Rectal smooth muscle tissue (tissue), 1 donor: ENCODE results near the gene PLAAT4.

ENCODE experiments used
- H3K27ac ChIP-seq: one replicate; pipeline ENCODE4 v1.7.0; 2013; ENCODE audit warnings: low read depth, low read length, inconsistent platforms
- H3K27me3 ChIP-seq: one replicate; pipeline ENCODE4 v1.7.0; 2013; ENCODE audit warnings: low read length; ENCODE audit not compliant: control insufficient read depth, insufficient read depth
- H3K36me3 ChIP-seq: one replicate; pipeline ENCODE4 v1.7.0; 2013; ENCODE audit warnings: low read length; ENCODE audit not compliant: control insufficient read depth, insufficient read depth
- H3K4me1 ChIP-seq: one replicate; pipeline ENCODE4 v1.7.0; 2013; ENCODE audit warnings: low read length; ENCODE audit not compliant: control insufficient read depth, insufficient read depth
- H3K4me3 ChIP-seq: one replicate; pipeline ENCODE4 v1.7.0; 2013; ENCODE audit warnings: low read length
- H3K9ac ChIP-seq: one replicate; pipeline ENCODE4 v1.7.0; 2013; ENCODE audit warnings: low read length

The PLAAT4 gene

GRCh38 chr11:63503492-63503891 is 33.1 kb upstream of the PLAAT4 start:
- H3K36me3 ChIP-seq = no peaks in the 10 kb centered on the region
- no peak overlapping the region for H3K27ac ChIP-seq
- no peaks in the 10 kb centered on the region for H3K27me3 ChIP-seq
- no peak overlapping the region for H3K9ac ChIP-seq
- no peak overlapping the region for H3K4me3 ChIP-seq
- H3K4me1 ChIP-seq = no peaks in the 10 kb centered on the region

DNA sequence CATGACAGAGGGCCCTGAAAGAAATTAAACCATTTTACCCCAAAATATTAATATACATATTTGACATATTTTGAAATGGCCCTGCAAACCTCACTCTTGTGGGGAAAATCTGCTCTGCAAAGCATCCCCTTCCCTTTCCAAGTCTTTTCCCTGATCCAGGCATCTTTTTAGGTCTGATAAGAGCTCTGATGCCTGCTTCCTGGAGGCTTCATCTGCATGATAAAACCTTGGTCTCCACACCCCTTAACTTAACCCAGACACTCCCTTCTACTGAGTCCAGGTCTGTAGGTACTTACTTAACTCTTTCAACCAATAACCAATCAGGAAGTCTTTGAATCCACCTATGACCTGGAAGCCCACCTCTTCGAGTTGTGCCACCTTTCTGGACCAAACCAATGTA is 32.6 kb upstream of the PLAAT4 start:
- no peaks in the 10 kb centered on the region for H3K4me1 ChIP-seq
- H3K4me3 ChIP-seq = no peak overlapping the region
- no peak overlapping the region for H3K27ac ChIP-seq
- H3K36me3 ChIP-seq = no peaks in the 10 kb centered on the region
- no peak overlapping the region for H3K9ac ChIP-seq
- H3K27me3 ChIP-seq = no peaks in the 10 kb centered on the region

DNA sequence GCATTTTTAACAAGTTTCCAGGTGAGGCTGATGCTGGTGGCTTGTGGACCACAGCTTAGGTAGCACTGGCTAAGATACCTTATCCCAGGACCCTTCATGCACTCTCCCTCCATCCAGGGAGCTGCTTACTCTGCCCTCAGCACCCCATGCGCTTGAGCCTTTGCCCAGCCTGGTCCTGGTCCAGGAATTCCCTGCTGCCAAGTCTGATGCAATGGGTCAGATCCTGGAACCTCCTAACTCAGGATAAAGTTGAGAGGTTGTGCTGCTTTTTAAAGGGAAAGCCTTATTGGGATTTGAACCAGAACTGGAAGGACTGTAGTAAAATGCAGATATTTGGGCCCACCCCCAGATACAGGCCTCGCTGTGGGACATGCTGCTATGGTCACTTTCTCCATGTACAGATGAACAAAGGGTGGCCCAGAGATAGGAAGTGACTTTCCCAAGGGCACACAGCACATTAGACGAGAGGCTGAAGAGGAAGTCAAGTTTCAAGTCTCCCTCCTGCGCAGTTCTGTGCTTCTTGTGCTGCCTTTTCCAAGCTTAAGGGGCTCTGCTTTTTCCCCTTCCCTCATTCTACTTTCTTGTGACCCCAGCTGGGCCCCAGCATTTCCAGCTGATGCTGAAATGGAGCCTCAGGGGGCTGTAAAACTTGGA is 31.5 kb upstream of the PLAAT4 start:
- no peak overlapping the region for H3K9ac ChIP-seq
- no peaks in the 10 kb centered on the region for H3K4me1 ChIP-seq
- no peaks in the 10 kb centered on the region for H3K36me3 ChIP-seq
- H3K27me3 ChIP-seq = no peaks in the 10 kb centered on the region
- H3K4me3 ChIP-seq = no peak overlapping the region
- H3K27ac ChIP-seq = no peak overlapping the region

- H3K27me3 ChIP-seq = no peaks in the 10 kb centered on the region
- H3K4me3 ChIP-seq = no peak within 1 kb of the TSS
- no peak within 1 kb of the TSS for H3K9ac ChIP-seq
- no peaks in the 10 kb centered on the region for H3K4me1 ChIP-seq
- H3K27ac ChIP-seq = no peak within 1 kb of the TSS
- no peaks in the 10 kb centered on the region for H3K36me3 ChIP-seq
Measured at GRCh38 chr11:63505857-63506528, 30.6 kb upstream of the PLAAT4 start, which contains the start of gene LGALS12. Gene LGALS12, plus strand, starts transcription at chr11:63506084. Its CDS starts 375 bp downstream, at chr11:63506459.

DNA sequence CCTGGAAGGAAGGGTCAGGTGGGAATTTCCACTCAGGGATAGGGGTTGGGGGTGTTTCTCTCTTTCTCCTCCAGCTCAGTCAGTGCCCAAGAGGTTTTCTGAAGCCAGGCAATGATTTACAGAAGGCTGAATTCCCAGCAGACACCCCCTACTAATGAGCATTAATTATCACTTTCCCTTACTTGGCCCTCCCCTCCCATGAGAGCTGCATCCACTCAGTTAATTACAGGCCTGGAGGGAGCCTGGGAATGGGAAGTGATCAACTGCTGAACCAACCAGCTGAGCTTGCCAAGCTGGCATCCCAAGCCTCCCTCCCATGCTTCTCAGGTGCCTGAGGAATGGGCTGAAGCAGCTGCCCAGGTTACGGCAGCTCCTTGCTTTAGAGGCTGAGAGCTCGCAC is 29.7 kb upstream of the PLAAT4 start:
- H3K27ac ChIP-seq = no peak overlapping the region
- no peak overlapping the region for H3K4me3 ChIP-seq
- H3K9ac ChIP-seq = no peak overlapping the region
- no peaks in the 10 kb centered on the region for H3K27me3 ChIP-seq
- no peaks in the 10 kb centered on the region for H3K4me1 ChIP-seq
- H3K36me3 ChIP-seq = no peaks in the 10 kb centered on the region

- H3K4me3 ChIP-seq = no peak overlapping the region
- no peak overlapping the region for H3K27ac ChIP-seq
Measured at GRCh38 chr11:63507511-63507910, 29.1 kb upstream of the PLAAT4 start.

DNA sequence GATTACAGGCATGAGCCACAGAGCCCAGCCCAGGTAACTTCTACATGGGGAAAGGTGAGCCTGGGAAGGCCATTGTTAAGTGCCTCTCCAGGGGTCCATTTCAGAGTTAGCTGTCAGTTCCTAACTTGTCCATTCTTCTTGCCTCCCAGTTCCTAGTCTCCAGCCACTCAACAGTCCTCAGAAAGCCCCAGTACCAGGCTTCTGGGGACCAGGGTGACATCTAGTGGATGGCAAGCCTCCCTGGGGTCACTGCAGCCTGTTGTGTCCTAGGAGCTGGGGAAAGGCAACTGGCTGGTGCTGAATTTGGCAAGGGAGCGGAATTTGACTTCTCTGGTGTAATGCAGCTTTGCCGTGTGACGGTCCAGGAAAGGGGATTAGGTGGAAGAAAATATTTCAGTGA is 28.6 kb upstream of the PLAAT4 start:
- Histone ChIP-seq H3K27me3 (no peaks in the 10 kb centered on the region), H3K27ac (no peak overlapping the region), H3K4me3 (no peak overlapping the region), H3K36me3 (no peaks in the 10 kb centered on the region), H3K4me1 (no peaks in the 10 kb centered on the region), H3K9ac (no peak overlapping the region)

More at GRCh38 chr11:63507511-63507910, 29.1 kb upstream of the PLAAT4 start:
- H3K27me3 ChIP-seq = no peaks in the 10 kb centered on the region
- no peaks in the 10 kb centered on the region for H3K36me3 ChIP-seq
- H3K9ac ChIP-seq = no peak overlapping the region
- no peaks in the 10 kb centered on the region for H3K4me1 ChIP-seq

GRCh38 chr11:63508745-63509144 is 27.9 kb upstream of the PLAAT4 start:
- H3K4me3 ChIP-seq = no peak overlapping the region
- no peaks in the 10 kb centered on the region for H3K36me3 ChIP-seq
- no peak overlapping the region for H3K27ac ChIP-seq
- H3K27me3 ChIP-seq = no peaks in the 10 kb centered on the region
- H3K4me1 ChIP-seq = no peaks in the 10 kb centered on the region
- no peak overlapping the region for H3K9ac ChIP-seq

DNA sequence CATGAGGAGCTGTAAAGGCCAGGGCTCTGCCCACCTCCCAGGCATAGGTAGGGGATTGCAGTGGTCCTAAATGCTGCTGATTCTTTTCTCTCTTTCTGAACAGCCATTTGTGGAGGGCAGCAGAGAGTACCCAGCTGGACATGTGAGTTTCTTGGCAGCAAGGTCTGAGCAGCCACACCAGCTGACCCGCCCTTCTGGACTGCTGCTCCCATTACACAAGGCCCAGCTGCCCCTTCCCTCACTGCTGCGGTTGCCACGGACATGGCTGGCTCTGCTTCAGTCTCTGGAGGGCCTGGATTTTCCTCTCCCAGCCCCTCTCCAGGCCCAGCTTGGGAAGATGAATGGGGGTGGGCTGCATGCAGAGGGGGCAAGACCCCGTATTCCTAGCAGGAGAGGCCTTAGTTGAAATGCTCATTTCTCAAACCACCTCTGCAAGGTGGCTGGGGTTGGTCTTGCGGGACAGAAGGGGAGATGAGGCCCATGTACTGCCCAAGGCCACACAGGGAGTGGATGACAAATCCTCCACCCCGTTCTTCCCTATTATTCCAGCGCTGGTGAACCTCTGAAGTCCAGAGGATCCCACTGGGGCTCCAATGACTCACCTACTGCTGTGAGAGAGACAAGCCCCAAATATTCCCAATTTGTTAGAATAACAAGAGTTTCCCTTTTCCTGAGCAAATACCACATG is 26.1 kb upstream of the PLAAT4 start:
- Histone ChIP-seq H3K9ac (no peak overlapping the region), H3K27ac (no peak overlapping the region), H3K4me1 (no peaks in the 10 kb centered on the region), H3K4me3 (no peak overlapping the region), H3K36me3 (no peaks in the 10 kb centered on the region), H3K27me3 (no peaks in the 10 kb centered on the region)

GRCh38 chr11:63511048-63511748 is 25.4 kb upstream of the PLAAT4 start:
- no peak overlapping the region for H3K9ac ChIP-seq
- H3K36me3 ChIP-seq = no peaks in the 10 kb centered on the region
- H3K27me3 ChIP-seq = no peaks in the 10 kb centered on the region
- H3K4me1 ChIP-seq = no peaks in the 10 kb centered on the region
- H3K4me3 ChIP-seq = no peak overlapping the region
- no peak overlapping the region for H3K27ac ChIP-seq

DNA sequence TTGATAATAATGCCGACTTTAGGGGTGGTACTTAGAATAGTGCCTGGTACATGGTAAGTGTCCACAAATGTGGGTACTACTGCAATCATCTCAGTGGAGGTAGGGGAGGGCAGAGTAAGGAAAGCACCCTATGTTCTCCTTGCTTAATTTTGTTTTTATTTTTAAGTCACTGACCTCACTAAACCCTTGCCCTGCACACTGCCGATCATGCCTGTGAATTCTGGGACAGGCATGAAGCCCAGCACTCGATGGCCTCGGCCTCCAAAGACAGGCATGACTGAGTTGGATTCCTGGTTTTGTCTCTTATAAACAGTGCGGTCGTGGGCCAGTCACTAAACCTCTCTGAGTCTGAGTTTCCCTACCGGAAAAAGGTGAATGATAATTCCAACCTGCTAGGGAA is 23.8 kb upstream of the PLAAT4 start:
- no peaks in the 10 kb centered on the region for H3K36me3 ChIP-seq
- H3K27me3 ChIP-seq = no peaks in the 10 kb centered on the region
- H3K9ac ChIP-seq = no peak overlapping the region
- no peak overlapping the region for H3K27ac ChIP-seq
- no peak overlapping the region for H3K4me3 ChIP-seq
- no peaks in the 10 kb centered on the region for H3K4me1 ChIP-seq

DNA sequence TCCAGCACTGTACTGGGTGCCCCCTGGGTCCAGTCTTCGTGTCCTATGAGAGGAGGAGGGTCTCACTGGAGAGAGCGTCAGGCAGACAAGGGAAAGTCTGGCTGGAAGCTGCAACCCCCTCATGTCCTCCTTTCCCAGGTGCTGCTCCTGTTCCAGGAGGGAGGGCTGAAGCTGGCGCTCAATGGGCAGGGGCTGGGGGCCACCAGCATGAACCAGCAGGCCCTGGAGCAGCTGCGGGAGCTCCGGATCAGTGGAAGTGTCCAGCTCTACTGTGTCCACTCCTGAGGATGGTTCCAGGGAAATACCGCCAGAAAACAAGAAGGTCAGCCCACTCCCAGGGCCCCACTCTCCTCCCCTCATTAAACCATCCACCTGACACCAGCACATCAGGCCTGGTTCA is 20.5 kb upstream of the PLAAT4 start:
- Histone ChIP-seq H3K27ac (no peak overlapping the region), H3K9ac (no peak overlapping the region), H3K27me3 (no peaks in the 10 kb centered on the region), H3K4me1 (no peaks in the 10 kb centered on the region), H3K4me3 (no peak overlapping the region), H3K36me3 (no peaks in the 10 kb centered on the region)
